ENCODE results near the gene E2F1.

The E2F1 gene

GRCh38 chr20:33666293-33667244, 19.6 kb downstream of the E2F1 start, which contains the start of gene ACTL10:
ACTL10 (plus strand) TSS chr20:33666943; CDS start chr20:33667498, 555 bp downstream.
- Histone ChIP-seq H3K27me3 (ENCODE audit: control insufficient read depth, insufficient read depth, low read length) (peaks cover 8% of the 10 kb centered on the region), H3K27ac (ENCODE audit: low read length) (no peak within 1 kb of the TSS), H3K9ac (ENCODE audit: low read length) (no peak within 1 kb of the TSS), H3K36me3 (ENCODE audit: control insufficient read depth, low read depth, low read length) (no peaks in the 10 kb centered on the region), H3K4me3 (ENCODE audit: low read length) (peak within 1 kb of the TSS; percentile 61), H3K4me1 (ENCODE audit: control insufficient read depth, low read depth, low read length) (peaks cover 13% of the 10 kb centered on the region), H3K9me3 (ENCODE audit: control insufficient read depth, low read depth, low read length) (no peaks in the 10 kb centered on the region)

- peaks cover 8% of the 10 kb centered on the region for H3K27me3 ChIP-seq (ENCODE audit: control insufficient read depth, insufficient read depth, low read length)
- H3K27ac ChIP-seq (ENCODE audit: low read length), result no peak overlapping the region
- H3K4me3 ChIP-seq (ENCODE audit: low read length), result no peak overlapping the region
- H3K9ac ChIP-seq (ENCODE audit: low read length), result no peak overlapping the region
- no peaks in the 10 kb centered on the region for H3K9me3 ChIP-seq (ENCODE audit: control insufficient read depth, low read depth, low read length)
- H3K36me3 ChIP-seq (ENCODE audit: control insufficient read depth, low read depth, low read length), result no peaks in the 10 kb centered on the region
- peaks cover 13% of the 10 kb centered on the region for H3K4me1 ChIP-seq (ENCODE audit: control insufficient read depth, low read depth, low read length)
Measured at GRCh38 chr20:33664762-33665144, 21.4 kb downstream of the E2F1 start.

GRCh38 chr20:33664085-33664761, 22.0 kb downstream of the E2F1 start:
- Histone ChIP-seq H3K4me3 (ENCODE audit: low read length) (peak overlapping the region; percentile 72), H3K27me3 (ENCODE audit: control insufficient read depth, insufficient read depth, low read length) (peaks cover 8% of the 10 kb centered on the region), H3K9me3 (ENCODE audit: control insufficient read depth, low read depth, low read length) (no peaks in the 10 kb centered on the region), H3K9ac (ENCODE audit: low read length) (peak overlapping the region; percentile 60), H3K4me1 (ENCODE audit: control insufficient read depth, low read depth, low read length) (peaks cover 13% of the 10 kb centered on the region), H3K27ac (ENCODE audit: low read length) (no peak overlapping the region), H3K36me3 (ENCODE audit: control insufficient read depth, low read depth, low read length) (no peaks in the 10 kb centered on the region)

GRCh38 chr20:33663161-33664084, 22.8 kb downstream of the E2F1 start:
- Histone ChIP-seq H3K27ac (ENCODE audit: low read length) (no peak overlapping the region), H3K4me3 (ENCODE audit: low read length) (peak overlapping the region; percentile 72), H3K27me3 (ENCODE audit: control insufficient read depth, insufficient read depth, low read length) (peaks cover 8% of the 10 kb centered on the region), H3K36me3 (ENCODE audit: control insufficient read depth, low read depth, low read length) (no peaks in the 10 kb centered on the region), H3K9ac (ENCODE audit: low read length) (peak overlapping the region; percentile 60), H3K4me1 (ENCODE audit: control insufficient read depth, low read depth, low read length) (peaks cover 13% of the 10 kb centered on the region), H3K9me3 (ENCODE audit: control insufficient read depth, low read depth, low read length) (no peaks in the 10 kb centered on the region)

- Histone ChIP-seq H3K4me3 (ENCODE audit: low read length) (peak within 1 kb of the TSS; percentile 72), H3K9ac (ENCODE audit: low read length) (peak within 1 kb of the TSS; percentile 60), H3K4me1 (ENCODE audit: control insufficient read depth, low read depth, low read length) (peaks cover 13% of the 10 kb centered on the region), H3K27ac (ENCODE audit: low read length) (no peak within 1 kb of the TSS), H3K36me3 (ENCODE audit: control insufficient read depth, low read depth, low read length) (peaks cover 6% of the 10 kb centered on the region), H3K9me3 (ENCODE audit: control insufficient read depth, low read depth, low read length) (no peaks in the 10 kb centered on the region), H3K27me3 (ENCODE audit: control insufficient read depth, insufficient read depth, low read length) (peaks cover under 1% of the 10 kb centered on the region)
Measured at GRCh38 chr20:33662172-33662571, 24.0 kb downstream of the E2F1 start, which contains the start of gene C20orf144. C20orf144 (plus strand) TSS chr20:33662327; CDS start chr20:33662346, 19 bp downstream.

- H3K4me1 ChIP-seq (ENCODE audit: control insufficient read depth, low read depth, low read length), result peaks cover 10% of the 10 kb centered on the region
- H3K36me3 ChIP-seq (ENCODE audit: control insufficient read depth, low read depth, low read length), result peaks cover 6% of the 10 kb centered on the region
Measured at GRCh38 chr20:33660685-33661058, 25.5 kb downstream of the E2F1 start.

GRCh38 chr20:33660035-33660684, 26.0 kb downstream of the E2F1 start:
- no peak overlapping the region for H3K9ac ChIP-seq (ENCODE audit: low read length)
- no peaks in the 10 kb centered on the region for H3K9me3 ChIP-seq (ENCODE audit: control insufficient read depth, low read depth, low read length)
- peaks cover 6% of the 10 kb centered on the region for H3K36me3 ChIP-seq (ENCODE audit: control insufficient read depth, low read depth, low read length)
- no peaks in the 10 kb centered on the region for H3K27me3 ChIP-seq (ENCODE audit: control insufficient read depth, insufficient read depth, low read length)
- H3K4me1 ChIP-seq (ENCODE audit: control insufficient read depth, low read depth, low read length), result peaks cover 10% of the 10 kb centered on the region
- H3K27ac ChIP-seq (ENCODE audit: low read length), result no peak overlapping the region
- no peak overlapping the region for H3K4me3 ChIP-seq (ENCODE audit: low read length)

More at GRCh38 chr20:33660685-33661058, 25.5 kb downstream of the E2F1 start:
- H3K27ac ChIP-seq (ENCODE audit: low read length), result no peak overlapping the region
- no peaks in the 10 kb centered on the region for H3K27me3 ChIP-seq (ENCODE audit: control insufficient read depth, insufficient read depth, low read length)
- H3K9ac ChIP-seq (ENCODE audit: low read length), result no peak overlapping the region
- no peak overlapping the region for H3K4me3 ChIP-seq (ENCODE audit: low read length)
- H3K9me3 ChIP-seq (ENCODE audit: control insufficient read depth, low read depth, low read length), result no peaks in the 10 kb centered on the region

GRCh38 chr20:33659341-33660034, 26.7 kb downstream of the E2F1 start:
- peaks cover 6% of the 10 kb centered on the region for H3K36me3 ChIP-seq (ENCODE audit: control insufficient read depth, low read depth, low read length)
- no peaks in the 10 kb centered on the region for H3K27me3 ChIP-seq (ENCODE audit: control insufficient read depth, insufficient read depth, low read length)
- no peak overlapping the region for H3K27ac ChIP-seq (ENCODE audit: low read length)
- H3K4me1 ChIP-seq (ENCODE audit: control insufficient read depth, low read depth, low read length), result peaks cover 9% of the 10 kb centered on the region
- H3K4me3 ChIP-seq (ENCODE audit: low read length), result no peak overlapping the region
- no peaks in the 10 kb centered on the region for H3K9me3 ChIP-seq (ENCODE audit: control insufficient read depth, low read depth, low read length)
- H3K9ac ChIP-seq (ENCODE audit: low read length), result no peak overlapping the region

- no peaks in the 10 kb centered on the region for H3K27me3 ChIP-seq (ENCODE audit: control insufficient read depth, insufficient read depth, low read length)
- H3K4me3 ChIP-seq (ENCODE audit: low read length), result no peak overlapping the region
- H3K4me1 ChIP-seq (ENCODE audit: control insufficient read depth, low read depth, low read length), result peaks cover 3% of the 10 kb centered on the region
- H3K9ac ChIP-seq (ENCODE audit: low read length), result no peak overlapping the region
- peaks cover 6% of the 10 kb centered on the region for H3K36me3 ChIP-seq (ENCODE audit: control insufficient read depth, low read depth, low read length)
- H3K9me3 ChIP-seq (ENCODE audit: control insufficient read depth, low read depth, low read length), result no peaks in the 10 kb centered on the region
- no peak overlapping the region for H3K27ac ChIP-seq (ENCODE audit: low read length)
Measured at GRCh38 chr20:33658929-33659328, 27.3 kb downstream of the E2F1 start.

- no peaks in the 10 kb centered on the region for H3K27me3 ChIP-seq (ENCODE audit: control insufficient read depth, insufficient read depth, low read length)
- no peak overlapping the region for H3K9ac ChIP-seq (ENCODE audit: low read length)
- H3K27ac ChIP-seq (ENCODE audit: low read length), result no peak overlapping the region
- peaks cover 6% of the 10 kb centered on the region for H3K36me3 ChIP-seq (ENCODE audit: control insufficient read depth, low read depth, low read length)
- peaks cover 3% of the 10 kb centered on the region for H3K4me1 ChIP-seq (ENCODE audit: control insufficient read depth, low read depth, low read length)
- no peak overlapping the region for H3K4me3 ChIP-seq (ENCODE audit: low read length)
- no peaks in the 10 kb centered on the region for H3K9me3 ChIP-seq (ENCODE audit: control insufficient read depth, low read depth, low read length)
Measured at GRCh38 chr20:33658510-33658909, 27.7 kb downstream of the E2F1 start.

Measured in iPS-18a (cell line).